Measurements from ENCODE around the gene PCDHA9. TPM values are rescaled to one million over a fixed set of nuclear protein-coding genes. Genes with fewer than 3 reads are reported as not detected.
A peak's percentile ranks its signal among the peaks of the same experiment; 100 is the strongest.
"Not testable (repeated sequence)": the region's sequence is repeated elsewhere in the genome, so short reads cannot be mapped to it uniquely, and the experiment has no call there.

The PCDHA9 gene
- total and polyA plus RNA-seq, 2 donors: not detected

DNA sequence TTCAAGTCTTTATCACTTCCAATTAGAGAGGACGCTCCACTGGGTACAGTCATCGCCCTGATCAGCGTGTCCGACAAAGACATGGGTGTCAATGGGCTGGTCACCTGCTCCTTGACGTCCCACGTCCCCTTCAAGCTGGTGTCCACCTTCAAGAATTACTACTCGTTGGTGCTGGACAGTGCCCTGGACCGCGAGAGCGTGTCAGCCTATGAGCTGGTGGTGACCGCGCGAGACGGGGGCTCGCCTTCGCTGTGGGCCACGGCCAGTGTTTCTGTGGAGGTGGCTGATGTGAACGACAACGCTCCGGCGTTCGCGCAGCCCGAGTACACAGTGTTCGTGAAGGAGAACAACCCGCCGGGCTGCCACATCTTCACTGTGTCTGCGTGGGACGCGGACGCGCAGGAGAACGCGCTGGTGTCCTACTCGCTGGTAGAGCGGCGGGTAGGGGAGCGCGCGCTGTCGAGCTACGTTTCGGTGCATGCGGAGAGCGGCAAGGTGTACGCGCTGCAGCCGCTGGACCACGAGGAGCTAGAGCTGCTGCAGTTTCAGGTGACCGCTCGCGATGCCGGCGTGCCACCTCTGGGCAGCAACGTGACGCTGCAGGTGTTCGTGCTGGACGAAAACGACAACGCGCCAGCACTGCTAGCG lies 39.8 kb upstream of the PCDHA9 start:
- not testable (repeated sequence) for H3K27ac ChIP-seq (ENCODE audit: low read depth in 1 of 2, low read length in 1 of 2); H3K4me1 ChIP-seq (ENCODE audit: control insufficient read depth in 2 of 2, insufficient read depth in 2 of 2, low read length in 2 of 2); H3K36me3 ChIP-seq (ENCODE audit: control insufficient read depth in 2 of 2, insufficient read depth in 2 of 2, low read length in 1 of 2); DNase-seq (ENCODE audit: low read depth in 6 of 9, low spot score in 9 of 9); H3K4me3 ChIP-seq (ENCODE audit: low read length in 2 of 2); H3K27me3 ChIP-seq (ENCODE audit: control insufficient read depth in 2 of 2, insufficient read depth in 1 of 2, low read length in 1 of 2)
- WGBS: 74% methylated on average over 62 of the region's 62 CpGs
- H3K9me3 ChIP-seq (ENCODE audit: control insufficient read depth in 2 of 2, insufficient read depth in 1 of 2, low read length in 1 of 2): peaks cover 0 to 22% of the 10 kb centered on the region in 2 donors

DNA sequence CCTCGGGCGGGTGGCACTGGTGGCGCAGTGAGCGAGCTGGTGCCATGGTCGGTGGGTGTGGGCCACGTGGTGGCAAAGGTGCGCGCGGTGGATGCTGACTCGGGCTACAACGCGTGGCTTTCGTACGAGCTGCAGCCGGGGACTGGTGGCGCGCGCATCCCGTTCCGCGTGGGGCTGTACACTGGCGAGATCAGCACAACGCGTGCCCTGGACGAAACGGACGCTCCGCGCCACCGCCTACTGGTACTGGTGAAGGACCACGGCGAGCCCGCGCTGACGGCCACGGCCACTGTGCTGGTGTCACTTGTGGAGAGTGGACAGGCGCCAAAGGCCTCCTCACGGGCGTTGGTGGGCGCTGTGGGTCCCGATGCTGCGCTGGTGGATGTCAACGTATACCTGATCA lies 39.3 kb upstream of the PCDHA9 start:
- no peaks in the 10 kb centered on the region for H3K36me3 ChIP-seq (ENCODE audit: control insufficient read depth in 2 of 2, insufficient read depth in 2 of 2, low read length in 1 of 2)
- H3K9me3 ChIP-seq (ENCODE audit: control insufficient read depth in 2 of 2, insufficient read depth in 1 of 2, low read length in 1 of 2): peaks cover 0 to 22% of the 10 kb centered on the region in 2 donors
- 76% methylated on average over 43 of the region's 43 CpGs for WGBS
- no peaks in the 10 kb centered on the region for H3K4me1 ChIP-seq (ENCODE audit: control insufficient read depth in 2 of 2, insufficient read depth in 2 of 2, low read length in 2 of 2)
- no peak for DNase-seq (ENCODE audit: low read depth in 6 of 9, low spot score in 9 of 9)
- no peaks in the 10 kb centered on the region for H3K27me3 ChIP-seq (ENCODE audit: control insufficient read depth in 2 of 2, insufficient read depth in 1 of 2, low read length in 1 of 2)
- H3K27ac ChIP-seq (ENCODE audit: low read depth in 1 of 2, low read length in 1 of 2): no peak overlapping the region
- no peak overlapping the region for H3K4me3 ChIP-seq (ENCODE audit: low read length in 2 of 2)

DNA sequence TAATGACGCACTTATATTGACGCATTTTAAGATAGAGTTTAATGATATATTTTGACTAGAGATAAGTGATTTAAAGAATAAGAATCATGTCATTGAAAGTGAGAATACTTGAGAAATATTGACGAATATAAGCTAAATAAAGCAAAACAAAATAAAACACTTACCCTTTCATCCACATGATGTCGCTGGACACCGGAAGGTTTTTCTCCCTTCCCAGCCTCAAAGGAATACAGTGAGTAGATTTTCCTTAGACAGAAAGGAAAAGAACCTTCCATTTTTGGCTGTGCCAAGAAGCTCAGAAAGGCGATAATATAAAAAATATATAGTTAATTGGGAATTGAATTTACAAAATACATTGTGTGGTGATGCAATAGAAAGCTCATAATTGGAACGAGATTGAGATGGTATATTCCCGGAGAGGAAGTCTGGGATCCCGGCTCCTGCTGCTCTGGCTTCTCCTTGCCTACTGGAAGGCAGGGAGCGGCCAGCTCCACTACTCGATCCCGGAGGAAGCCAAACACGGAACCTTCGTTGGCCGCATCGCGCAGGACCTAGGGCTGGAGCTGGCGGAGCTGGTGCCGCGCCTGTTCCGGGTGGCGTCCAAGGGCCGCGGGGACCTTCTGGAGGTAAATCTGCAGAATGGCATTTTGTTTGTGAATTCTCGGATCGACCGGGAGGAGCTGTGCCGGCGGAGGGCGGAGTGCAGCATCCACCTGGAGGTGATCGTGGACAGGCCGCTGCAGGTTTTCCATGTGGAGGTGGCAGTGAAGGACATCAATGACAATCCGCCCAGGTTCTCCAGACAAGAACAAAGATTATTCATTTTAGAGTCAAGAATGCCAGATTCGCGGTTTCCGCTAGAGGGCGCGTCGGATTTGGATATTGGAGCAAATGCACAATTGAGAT lies 26.6 kb upstream of the PCDHA9 start, which contains the start of gene PCDHA5:
PCDHA5 (plus strand) TSS at position 239 of the 906 bp plus-strand sequence.
- Histone ChIP-seq H3K4me3 (ENCODE audit: low read length in 2 of 2) (no peak within 1 kb of the TSS), H3K9me3 (ENCODE audit: control insufficient read depth in 2 of 2, insufficient read depth in 1 of 2, low read length in 1 of 2) (peaks cover 5 to 20% of the 10 kb centered on the region in 2 donors), H3K36me3 (ENCODE audit: control insufficient read depth in 2 of 2, insufficient read depth in 2 of 2, low read length in 1 of 2) (no peaks in the 10 kb centered on the region), H3K27ac (ENCODE audit: low read depth in 1 of 2, low read length in 1 of 2) (no peak within 1 kb of the TSS), H3K27me3 (ENCODE audit: control insufficient read depth in 2 of 2, insufficient read depth in 1 of 2, low read length in 1 of 2) (peaks cover 0 to 3% of the 10 kb centered on the region in 2 donors), H3K4me1 (ENCODE audit: control insufficient read depth in 2 of 2, insufficient read depth in 2 of 2, low read length in 2 of 2) (no peaks in the 10 kb centered on the region)
- 39% methylated on average over 39 of the region's 39 CpGs for WGBS
- peak in 1 of 9 donors; percentile 16 for DNase-seq (ENCODE audit: low read depth in 6 of 9, low spot score in 9 of 9)

DNA sequence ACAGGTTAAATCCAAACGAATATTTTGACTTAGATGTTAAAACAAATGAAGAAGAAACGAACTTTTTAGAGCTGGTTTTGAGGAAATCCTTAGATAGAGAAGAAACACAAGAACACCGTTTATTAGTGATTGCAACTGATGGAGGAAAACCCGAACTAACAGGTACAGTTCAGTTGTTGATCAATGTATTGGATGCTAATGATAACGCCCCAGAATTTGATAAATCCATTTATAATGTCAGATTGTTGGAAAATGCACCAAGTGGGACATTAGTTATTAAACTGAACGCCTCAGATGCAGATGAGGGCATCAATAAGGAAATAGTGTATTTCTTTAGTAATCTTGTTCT lies 25.9 kb upstream of the PCDHA9 start:
- 31% methylated on average over 6 of the region's 6 CpGs for WGBS
- H3K27ac ChIP-seq (ENCODE audit: low read depth in 1 of 2, low read length in 1 of 2): no peak overlapping the region

DNA sequence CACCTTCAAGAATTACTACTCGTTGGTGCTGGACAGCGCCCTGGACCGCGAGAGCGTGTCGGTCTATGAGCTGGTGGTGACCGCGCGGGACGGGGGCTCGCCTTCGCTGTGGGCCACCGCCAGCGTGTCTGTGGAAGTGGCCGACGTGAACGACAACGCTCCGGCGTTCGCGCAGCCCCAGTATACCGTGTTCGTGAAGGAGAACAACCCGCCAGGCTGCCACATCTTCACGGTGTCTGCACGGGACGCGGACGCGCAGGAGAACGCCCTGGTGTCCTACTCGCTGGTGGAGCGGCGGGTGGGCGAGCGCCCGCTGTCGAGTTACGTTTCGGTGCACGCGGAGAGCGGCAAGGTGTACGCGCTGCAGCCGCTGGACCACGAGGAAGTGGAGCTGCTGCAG lies 25.2 kb upstream of the PCDHA9 start:
- not testable (repeated sequence) for H3K27me3 ChIP-seq (ENCODE audit: control insufficient read depth in 2 of 2, insufficient read depth in 1 of 2, low read length in 1 of 2); H3K27ac ChIP-seq (ENCODE audit: low read depth in 1 of 2, low read length in 1 of 2); DNase-seq (ENCODE audit: low read depth in 6 of 9, low spot score in 9 of 9); H3K4me1 ChIP-seq (ENCODE audit: control insufficient read depth in 2 of 2, insufficient read depth in 2 of 2, low read length in 2 of 2); H3K36me3 ChIP-seq (ENCODE audit: control insufficient read depth in 2 of 2, insufficient read depth in 2 of 2, low read length in 1 of 2); H3K4me3 ChIP-seq (ENCODE audit: low read length in 2 of 2)
- WGBS: 67% methylated on average over 48 of the region's 48 CpGs
- H3K9me3 ChIP-seq (ENCODE audit: control insufficient read depth in 2 of 2, insufficient read depth in 1 of 2, low read length in 1 of 2): peaks cover 5 to 20% of the 10 kb centered on the region in 2 donors

More for the DNA sequence above, 25.9 kb upstream of the PCDHA9 start:
- Histone ChIP-seq H3K4me1 (ENCODE audit: control insufficient read depth in 2 of 2, insufficient read depth in 2 of 2, low read length in 2 of 2) (no peaks in the 10 kb centered on the region), H3K36me3 (ENCODE audit: control insufficient read depth in 2 of 2, insufficient read depth in 2 of 2, low read length in 1 of 2) (no peaks in the 10 kb centered on the region), H3K27me3 (ENCODE audit: control insufficient read depth in 2 of 2, insufficient read depth in 1 of 2, low read length in 1 of 2) (peaks cover 0 to 3% of the 10 kb centered on the region in 2 donors), H3K9me3 (ENCODE audit: control insufficient read depth in 2 of 2, insufficient read depth in 1 of 2, low read length in 1 of 2) (peaks cover 5 to 20% of the 10 kb centered on the region in 2 donors), H3K4me3 (ENCODE audit: low read length in 2 of 2) (no peak overlapping the region)
- DNase-seq (ENCODE audit: low read depth in 6 of 9, low spot score in 9 of 9): peak in 1 of 9 donors; percentile 13

DNA sequence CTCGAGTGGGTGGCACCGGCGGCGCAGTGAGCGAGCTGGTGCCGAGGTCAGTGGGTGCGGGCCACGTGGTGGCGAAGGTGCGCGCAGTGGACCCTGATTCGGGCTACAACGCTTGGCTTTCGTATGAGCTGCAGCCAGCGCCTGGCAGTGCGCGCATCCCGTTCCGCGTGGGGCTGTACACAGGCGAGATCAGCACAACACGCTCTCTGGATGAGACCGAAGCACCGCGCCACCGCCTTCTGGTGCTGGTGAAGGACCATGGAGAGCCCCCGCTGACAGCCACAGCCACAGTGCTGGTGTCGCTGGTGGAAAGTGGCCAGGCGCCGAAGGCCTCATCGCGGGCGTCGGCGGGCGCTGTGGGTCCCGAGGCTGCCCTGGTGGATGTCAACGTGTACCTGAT lies 24.7 kb upstream of the PCDHA9 start:
- WGBS: 64% methylated on average over 38 of the region's 38 CpGs
- Histone ChIP-seq H3K36me3 (ENCODE audit: control insufficient read depth in 2 of 2, insufficient read depth in 2 of 2, low read length in 1 of 2) (no peaks in the 10 kb centered on the region), H3K27ac (ENCODE audit: low read depth in 1 of 2, low read length in 1 of 2) (no peak overlapping the region), H3K27me3 (ENCODE audit: control insufficient read depth in 2 of 2, insufficient read depth in 1 of 2, low read length in 1 of 2) (peaks cover 0 to 8% of the 10 kb centered on the region in 2 donors), H3K9me3 (ENCODE audit: control insufficient read depth in 2 of 2, insufficient read depth in 1 of 2, low read length in 1 of 2) (peaks cover 5 to 20% of the 10 kb centered on the region in 2 donors), H3K4me3 (ENCODE audit: low read length in 2 of 2) (no peak overlapping the region), H3K4me1 (ENCODE audit: control insufficient read depth in 2 of 2, insufficient read depth in 2 of 2, low read length in 2 of 2) (no peaks in the 10 kb centered on the region)
- no peak for DNase-seq (ENCODE audit: low read depth in 6 of 9, low spot score in 9 of 9)

DNA sequence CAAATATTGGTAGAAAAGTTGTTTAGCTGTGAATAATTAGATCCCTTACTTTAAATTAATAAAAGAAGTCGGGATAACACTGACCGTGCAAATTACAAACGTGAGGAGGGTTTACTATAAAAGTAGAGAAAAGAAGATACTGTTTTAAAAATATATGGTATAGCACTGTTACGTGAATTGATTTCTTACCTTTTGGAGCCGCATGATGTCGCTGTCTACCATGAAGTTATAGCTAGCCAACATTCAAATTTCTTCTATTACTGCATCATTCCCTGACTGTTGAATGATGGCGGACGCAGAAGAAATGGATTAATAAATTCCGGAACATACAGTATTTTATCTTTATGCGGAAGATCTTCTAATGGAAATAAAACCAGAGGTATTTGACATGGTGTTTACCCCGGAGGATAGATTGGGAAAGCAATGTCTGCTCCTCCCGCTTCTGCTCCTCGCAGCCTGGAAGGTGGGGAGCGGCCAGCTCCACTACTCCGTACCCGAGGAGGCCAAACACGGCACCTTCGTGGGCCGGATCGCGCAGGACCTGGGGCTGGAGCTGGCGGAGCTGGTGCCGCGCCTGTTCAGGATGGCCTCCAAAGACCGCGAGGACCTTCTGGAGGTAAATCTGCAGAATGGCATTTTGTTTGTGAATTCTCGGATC lies 20.3 kb upstream of the PCDHA9 start, which contains the start of gene PCDHA6:
PCDHA6 (plus strand) TSS at position 257 of the 658 bp plus-strand sequence; CDS start at position 389, 132 bp downstream.
- no peak for DNase-seq (ENCODE audit: low read depth in 6 of 9, low spot score in 9 of 9)
- Histone ChIP-seq H3K36me3 (ENCODE audit: control insufficient read depth in 2 of 2, insufficient read depth in 2 of 2, low read length in 1 of 2) (no peaks in the 10 kb centered on the region), H3K4me3 (ENCODE audit: low read length in 2 of 2) (no peak within 1 kb of the TSS), H3K27ac (ENCODE audit: low read depth in 1 of 2, low read length in 1 of 2) (no peak within 1 kb of the TSS), H3K27me3 (ENCODE audit: control insufficient read depth in 2 of 2, insufficient read depth in 1 of 2, low read length in 1 of 2) (peaks cover 0 to 7% of the 10 kb centered on the region in 2 donors), H3K9me3 (ENCODE audit: control insufficient read depth in 2 of 2, insufficient read depth in 1 of 2, low read length in 1 of 2) (peaks cover 9 to 18% of the 10 kb centered on the region in 2 donors), H3K4me1 (ENCODE audit: control insufficient read depth in 2 of 2, insufficient read depth in 2 of 2, low read length in 2 of 2) (no peaks in the 10 kb centered on the region)
- WGBS: 25% methylated on average over 27 of the region's 27 CpGs

DNA sequence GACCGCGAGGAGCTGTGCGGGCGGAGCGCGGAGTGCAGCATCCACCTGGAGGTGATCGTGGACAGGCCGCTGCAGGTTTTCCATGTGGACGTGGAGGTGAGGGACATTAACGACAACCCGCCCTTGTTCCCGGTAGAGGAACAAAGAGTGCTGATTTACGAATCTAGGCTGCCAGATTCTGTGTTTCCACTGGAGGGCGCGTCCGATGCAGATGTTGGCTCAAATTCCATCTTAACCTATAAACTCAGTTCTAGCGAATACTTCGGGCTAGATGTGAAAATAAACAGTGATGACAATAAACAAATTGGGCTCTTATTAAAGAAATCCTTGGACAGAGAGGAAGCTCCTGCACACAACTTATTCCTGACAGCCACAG lies 19.8 kb upstream of the PCDHA9 start:
- no peak for DNase-seq (ENCODE audit: low read depth in 6 of 9, low spot score in 9 of 9)
- peaks cover 0 to 7% of the 10 kb centered on the region in 2 donors for H3K27me3 ChIP-seq (ENCODE audit: control insufficient read depth in 2 of 2, insufficient read depth in 1 of 2, low read length in 1 of 2)
- no peaks in the 10 kb centered on the region for H3K4me1 ChIP-seq (ENCODE audit: control insufficient read depth in 2 of 2, insufficient read depth in 2 of 2, low read length in 2 of 2)
- H3K36me3 ChIP-seq (ENCODE audit: control insufficient read depth in 2 of 2, insufficient read depth in 2 of 2, low read length in 1 of 2): no peaks in the 10 kb centered on the region
- H3K27ac ChIP-seq (ENCODE audit: low read depth in 1 of 2, low read length in 1 of 2): no peak overlapping the region
- 26% methylated on average over 18 of the region's 18 CpGs for WGBS
- H3K4me3 ChIP-seq (ENCODE audit: low read length in 2 of 2): no peak overlapping the region
- peaks cover 8 to 13% of the 10 kb centered on the region in 2 donors for H3K9me3 ChIP-seq (ENCODE audit: control insufficient read depth in 2 of 2, insufficient read depth in 1 of 2, low read length in 1 of 2)
